Fibroblast of lung (primary cell): ENCODE measurements around the gene RPL10A.

ENCODE experiments used
- EZH2 ChIP-seq: IDR thresholded peaks from 2 replicates; pipeline ENCODE4 v1.5.1; 2012; ENCODE audit warnings: low read length, control low read depth, mild to moderate bottlenecking; ENCODE audit errors: missing control alignments
- TF ChIP-seq, protein P1 (sequence below), 2 donors: IDR thresholded peaks in 1 of 2; conservative IDR thresholded peaks in 1 of 2; 1 replicate in 1 of 2; 2 replicates in 1 of 2; pipeline ENCODE4 v1.5.1; 2011 to 2012; ENCODE audit warnings: low read length in 2 of 2, control low read depth in 1 of 2, inconsistent platforms in 1 of 2, low read depth in 1 of 2, mild to moderate bottlenecking in 1 of 2

DNA sequence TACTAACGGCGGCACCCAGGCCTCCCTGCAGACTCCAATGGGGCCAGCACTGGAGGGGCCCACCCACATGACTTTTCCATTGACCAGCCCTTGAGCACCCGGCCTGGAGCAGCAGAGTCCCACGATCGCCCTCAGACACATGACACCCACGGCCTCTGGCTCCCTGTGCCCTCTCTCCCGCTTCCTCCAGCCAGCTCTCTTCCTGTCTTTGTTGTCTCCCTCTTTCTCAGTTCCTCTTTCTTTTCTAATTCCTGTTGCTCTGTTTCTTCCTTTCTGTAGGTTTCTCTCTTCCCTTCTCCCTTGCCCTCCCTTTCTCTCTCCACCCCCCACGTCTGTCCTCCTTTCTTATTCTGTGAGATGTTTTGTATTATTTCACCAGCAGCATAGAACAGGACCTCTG is 42.1 kb upstream of the RPL10A start:
- no peak for TF ChIP-seq EZH2
- TF ChIP-seq, protein P1, sequence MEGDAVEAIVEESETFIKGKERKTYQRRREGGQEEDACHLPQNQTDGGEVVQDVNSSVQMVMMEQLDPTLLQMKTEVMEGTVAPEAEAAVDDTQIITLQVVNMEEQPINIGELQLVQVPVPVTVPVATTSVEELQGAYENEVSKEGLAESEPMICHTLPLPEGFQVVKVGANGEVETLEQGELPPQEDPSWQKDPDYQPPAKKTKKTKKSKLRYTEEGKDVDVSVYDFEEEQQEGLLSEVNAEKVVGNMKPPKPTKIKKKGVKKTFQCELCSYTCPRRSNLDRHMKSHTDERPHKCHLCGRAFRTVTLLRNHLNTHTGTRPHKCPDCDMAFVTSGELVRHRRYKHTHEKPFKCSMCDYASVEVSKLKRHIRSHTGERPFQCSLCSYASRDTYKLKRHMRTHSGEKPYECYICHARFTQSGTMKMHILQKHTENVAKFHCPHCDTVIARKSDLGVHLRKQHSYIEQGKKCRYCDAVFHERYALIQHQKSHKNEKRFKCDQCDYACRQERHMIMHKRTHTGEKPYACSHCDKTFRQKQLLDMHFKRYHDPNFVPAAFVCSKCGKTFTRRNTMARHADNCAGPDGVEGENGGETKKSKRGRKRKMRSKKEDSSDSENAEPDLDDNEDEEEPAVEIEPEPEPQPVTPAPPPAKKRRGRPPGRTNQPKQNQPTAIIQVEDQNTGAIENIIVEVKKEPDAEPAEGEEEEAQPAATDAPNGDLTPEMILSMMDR (conservative IDR thresholded peaks at IDR 0.05 in 1 of 2, IDR thresholded peaks at IDR 0.05 in 1 of 2; ENCODE audit: low read depth in 1 of 2, low read length in 2 of 2), result no peak
